DOHH2 (cell line): Measurements from ENCODE around the gene ZNF30.

Source experiments
- H3F3A ChIP-seq: fragments of 200-600 bp; sonication (generic), shearing (Covaris generic); 2 replicates; pipeline ENCODE4 v1.6.0; 2016; ENCODE audit warnings: antibody characterized with exemption, mild to moderate bottlenecking; ENCODE audit not compliant: control insufficient read depth, insufficient read depth
- H3K27ac ChIP-seq: fragments of 200-600 bp; sonication (generic); 2 replicates; pipeline ENCODE4 v1.5.1; 2014; ENCODE audit warnings: low read depth, mild to moderate bottlenecking, low read length, moderate library complexity
- H3K27me3 ChIP-seq: fragments of 200-600 bp; sonication (generic); 2 replicates; pipeline ENCODE4 v1.6.1; 2014; ENCODE audit warnings: mild to moderate bottlenecking, low read length, mixed read lengths; ENCODE audit not compliant: control insufficient read depth
- H3K36me3 ChIP-seq: fragments of 200-600 bp; sonication (generic); 2 replicates; pipeline ENCODE4 v1.6.1; 2014; ENCODE audit warnings: mild to moderate bottlenecking, low read length, moderate library complexity, mixed read lengths; ENCODE audit not compliant: control insufficient read depth
- H3K4me1 ChIP-seq: fragments of 200-600 bp; sonication (generic); 2 replicates; pipeline ENCODE4 v1.6.1; 2014; ENCODE audit warnings: mild to moderate bottlenecking, low read length, mixed read lengths; ENCODE audit not compliant: control insufficient read depth
- H3K4me2 ChIP-seq: fragments of 200-600 bp; sonication (generic); 2 replicates; pipeline ENCODE4 v1.6.0; 2014; ENCODE audit warnings: mild to moderate bottlenecking, low read length, moderate library complexity
- H3K4me3 ChIP-seq: fragments of 200-600 bp; sonication (generic); 2 replicates; pipeline ENCODE4 v1.5.1; 2014; ENCODE audit warnings: mild to moderate bottlenecking, low read length, mixed read lengths
- H3K79me2 ChIP-seq: fragments of 200-600 bp; sonication (generic); 2 replicates; pipeline ENCODE4 v1.6.1; 2014; ENCODE audit warnings: mild to moderate bottlenecking, low read length, mixed read lengths; ENCODE audit not compliant: control insufficient read depth
- H3K9me2 ChIP-seq: fragments of 200-600 bp; sonication (generic); replicated peaks from 2 replicates; pipeline ENCODE4 v1.6.1; 2014; ENCODE audit warnings: mild to moderate bottlenecking, low read length, mixed read lengths; ENCODE audit not compliant: control insufficient read depth
- H3K9me3 ChIP-seq: fragments of 200-600 bp; sonication (generic); 2 replicates; pipeline ENCODE4 v1.6.1; 2014; ENCODE audit warnings: antibody characterized with exemption, low read length, mixed read lengths; ENCODE audit not compliant: control insufficient read depth, insufficient read depth
- H4K20me1 ChIP-seq: fragments of 200-600 bp; sonication (generic); 2 replicates; pipeline ENCODE4 v1.6.0; 2014; ENCODE audit warnings: low read depth, mild to moderate bottlenecking, antibody characterized with exemption, low read length, moderate library complexity; ENCODE audit not compliant: control insufficient read depth, insufficient read depth
- CTCF ChIP-seq: fragments of 200-600 bp; sonication (generic); IDR thresholded peaks from one replicate; pipeline ENCODE4 v1.5.1; 2014; ENCODE audit warnings: antibody characterized with exemption, mild to moderate bottlenecking, low read depth, low read length; ENCODE audit not compliant: poor library complexity, severe bottlenecking
- EZH2phosphoT487 ChIP-seq: fragments of 200-600 bp; sonication (generic); IDR thresholded peaks from 2 replicates; pipeline ENCODE4 v1.6.1; 2017; ENCODE audit warnings: borderline replicate concordance, mild to moderate bottlenecking, antibody characterized with exemption, low read length, moderate library complexity, mixed read lengths

The ZNF30 gene

GRCh38 chr19:34881982-34882381 is 44.7 kb upstream of the ZNF30 start:
- Histone ChIP-seq H3K27ac (no peak overlapping the region), H4K20me1 (no peaks in the 10 kb centered on the region), H3K4me1 (no peaks in the 10 kb centered on the region), H3K79me2 (no peaks in the 10 kb centered on the region), H3F3A (no peaks in the 10 kb centered on the region), H3K9me2 (no peaks in the 10 kb centered on the region), H3K36me3 (no peaks in the 10 kb centered on the region), H3K27me3 (no peaks in the 10 kb centered on the region), H3K4me2 (no peak overlapping the region), H3K4me3 (no peak overlapping the region), H3K9me3 (no peaks in the 10 kb centered on the region; the same call in 1 of the 2 replicates)
- TF ChIP-seq EZH2phosphoT487 (no peak), CTCF (no peak)

GRCh38 chr19:34888091-34888490 is 38.6 kb upstream of the ZNF30 start:
- Histone ChIP-seq H4K20me1 (no peaks in the 10 kb centered on the region), H3K27me3 (no peaks in the 10 kb centered on the region), H3K4me1 (no peaks in the 10 kb centered on the region), H3K9me2 (no peaks in the 10 kb centered on the region), H3K4me2 (no peak overlapping the region), H3K36me3 (no peaks in the 10 kb centered on the region), H3K4me3 (no peak overlapping the region), H3K27ac (no peak overlapping the region), H3K9me3 (no peaks in the 10 kb centered on the region), H3K79me2 (no peaks in the 10 kb centered on the region), H3F3A (no peaks in the 10 kb centered on the region)
- no peak for TF ChIP-seq CTCF
- no peak for TF ChIP-seq EZH2phosphoT487

DNA sequence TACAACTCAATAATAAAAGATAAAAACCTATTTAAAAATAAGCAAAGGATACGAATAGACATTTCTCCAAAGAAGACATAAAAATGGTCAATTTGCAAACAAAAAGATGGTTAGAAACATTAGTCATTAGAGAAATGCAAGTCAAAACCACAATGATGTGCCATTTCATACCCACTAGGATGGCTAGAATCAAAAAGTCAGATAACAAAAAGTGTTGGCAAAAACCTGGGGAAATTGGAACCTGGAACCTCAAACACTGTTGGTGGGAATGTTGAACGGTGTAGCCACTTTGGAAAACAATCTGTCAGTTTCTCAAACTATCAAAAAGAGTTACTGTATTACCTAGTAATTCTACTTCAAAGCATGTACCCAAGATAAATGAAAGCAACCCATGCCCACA is 26.5 kb upstream of the ZNF30 start:
- no peak overlapping the region for H3K4me3 ChIP-seq
- no peak overlapping the region for H3K27ac ChIP-seq
- TF ChIP-seq CTCF (no peak), EZH2phosphoT487 (no peak)
- H3K4me1 ChIP-seq: no peaks in the 10 kb centered on the region
- H3K4me2 ChIP-seq: no peak overlapping the region
- no peaks in the 10 kb centered on the region for H3K79me2 ChIP-seq
- peaks cover 4% of the 10 kb centered on the region; the same call in 1 of the 2 replicates for H3K27me3 ChIP-seq
- no peaks in the 10 kb centered on the region for H3K36me3 ChIP-seq
- H3K9me3 ChIP-seq: no peaks in the 10 kb centered on the region
- H4K20me1 ChIP-seq: no peaks in the 10 kb centered on the region
- no peaks in the 10 kb centered on the region for H3F3A ChIP-seq
- H3K9me2 ChIP-seq: no peaks in the 10 kb centered on the region
